OCI-LY1 (cell line): ENCODE measurements around the gene JUP.

Source experiments
- H2AFZ ChIP-seq: fragments of 200-600 bp; sonication (generic), shearing (Covaris generic); 2 replicates; pipeline ENCODE4 v1.6.0; 2014; ENCODE audit warnings: antibody characterized with exemption, mild to moderate bottlenecking, low read length
- H3F3A ChIP-seq: fragments of 200-600 bp; sonication (generic), shearing (Covaris generic); 2 replicates; pipeline ENCODE4 v1.6.0; 2014; ENCODE audit warnings: mild to moderate bottlenecking, antibody characterized with exemption, low read length, moderate library complexity; ENCODE audit not compliant: insufficient read depth
- H3K27ac ChIP-seq: fragments of 200-600 bp; sonication (generic); 2 replicates; pipeline ENCODE4 v1.5.1; 2014; ENCODE audit warnings: low read length, mixed run types, mild to moderate bottlenecking, low read depth; ENCODE audit not compliant: poor library complexity, severe bottlenecking
- H3K27me3 ChIP-seq: fragments of 200-600 bp; sonication (generic); 2 replicates; pipeline ENCODE4 v1.6.0; 2014; ENCODE audit warnings: antibody characterized with exemption, mild to moderate bottlenecking, low read length, moderate library complexity; ENCODE audit not compliant: insufficient read depth
- H3K36me3 ChIP-seq: fragments of 200-600 bp; sonication (generic); 2 replicates; pipeline ENCODE4 v1.6.1; 2014; ENCODE audit warnings: mild to moderate bottlenecking, antibody characterized with exemption, low read length, moderate library complexity, mixed read lengths; ENCODE audit not compliant: insufficient read depth
- H3K4me1 ChIP-seq: fragments of 200-600 bp; sonication (generic); 2 replicates; pipeline ENCODE4 v1.5.1; 2014; ENCODE audit warnings: mild to moderate bottlenecking, low read length, moderate library complexity; ENCODE audit not compliant: insufficient read depth, severe bottlenecking
- H3K4me2 ChIP-seq: fragments of 200-600 bp; sonication (generic), shearing (Covaris generic); 2 replicates; pipeline ENCODE4 v1.6.1; 2014; ENCODE audit warnings: low read length
- H3K4me3 ChIP-seq: fragments of 200-600 bp; sonication (generic); 2 replicates; pipeline ENCODE4 v1.5.1; 2014; ENCODE audit warnings: low read length, low read depth, mild to moderate bottlenecking, mixed read lengths; ENCODE audit not compliant: poor library complexity, severe bottlenecking
- H3K79me2 ChIP-seq: fragments of 200-600 bp; shearing (Covaris generic); 2 replicates; pipeline ENCODE4 v1.6.1; 2016; ENCODE audit warnings: mixed run types, low read length, mixed read lengths; ENCODE audit not compliant: insufficient read depth
- H3K9ac ChIP-seq: fragments of 200-600 bp; sonication (generic), shearing (Covaris generic); 2 replicates; pipeline ENCODE4 v1.6.1; 2014; ENCODE audit warnings: mild to moderate bottlenecking, low read length, mixed read lengths
- H3K9me2 ChIP-seq: fragments of 200-600 bp; sonication (generic), shearing (Covaris generic); 2 replicates; pipeline ENCODE4 v1.6.1; 2014; ENCODE audit warnings: low read depth, mild to moderate bottlenecking, low read length, mixed read lengths
- H3K9me3 ChIP-seq: fragments of 200-600 bp; shearing (Covaris generic); 2 replicates; pipeline ENCODE4 v1.6.1; 2014; ENCODE audit warnings: low read length, mixed read lengths
- H4K20me1 ChIP-seq: fragments of 200-600 bp; sonication (generic), shearing (Covaris generic); 2 replicates; pipeline ENCODE4 v1.6.0; 2016; ENCODE audit warnings: mild to moderate bottlenecking, low read length; ENCODE audit not compliant: insufficient read depth
- CTCF ChIP-seq: fragments of 200-600 bp; sonication (generic), shearing (Covaris generic); IDR thresholded peaks from 2 replicates; pipeline ENCODE4 v1.5.1; 2017; ENCODE audit warnings: mild to moderate bottlenecking, antibody characterized with exemption, low read length, moderate library complexity, mixed read lengths
- EZH2 ChIP-seq: fragments of 200-600 bp; sonication (generic), shearing (Covaris generic); IDR thresholded peaks from 2 replicates; pipeline ENCODE4 v1.8.0; 2017; ENCODE audit warnings: borderline replicate concordance, mixed run types, mild to moderate bottlenecking, antibody characterized with exemption, low read length, moderate library complexity, mixed read lengths

Gene JUP

GRCh38 chr17:41728056-41728455 lies 58.5 kb downstream of the JUP start:
- Histone ChIP-seq H3K79me2 (no peaks in the 10 kb centered on the region), H3K4me2 (no peak overlapping the region), H3K36me3 (no peaks in the 10 kb centered on the region), H3K9me3 (no peaks in the 10 kb centered on the region), H4K20me1 (no peaks in the 10 kb centered on the region), H3K9ac (no peak overlapping the region), H3K9me2 (no peaks in the 10 kb centered on the region), H3K4me3 (no peak overlapping the region), H2AFZ (no peak overlapping the region), H3K27ac (no peak overlapping the region), H3F3A (no peaks in the 10 kb centered on the region), H3K4me1 (no peaks in the 10 kb centered on the region), H3K27me3 (0 out of 2 replicates have a peak, but pooled peaks cover 7% of the 10 kb centered on the region)
- TF ChIP-seq EZH2 (no peak), CTCF (no peak)

DNA sequence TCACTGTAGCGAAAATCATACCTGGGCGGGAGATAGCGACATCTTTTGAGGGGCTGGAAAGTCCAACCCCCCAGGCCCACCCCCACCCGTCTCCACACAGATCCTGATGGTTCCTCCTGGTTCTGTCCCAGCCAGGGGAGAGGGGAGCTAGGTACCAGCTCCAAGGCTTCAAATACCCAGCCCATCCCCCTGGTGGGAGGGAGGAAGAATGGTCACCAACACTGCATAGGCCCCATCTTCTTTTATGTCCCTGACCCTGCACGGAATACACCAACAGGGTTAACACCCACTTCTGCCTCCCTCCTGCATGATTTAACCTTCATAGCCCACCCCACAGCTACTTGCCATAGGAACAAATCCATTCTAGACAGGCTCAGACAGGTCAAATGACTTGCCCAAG lies 61.4 kb downstream of the JUP start:
- Histone ChIP-seq H3K27me3 (0 out of 2 replicates have a peak, but pooled peaks cover 7% of the 10 kb centered on the region), H3K4me1 (no peaks in the 10 kb centered on the region), H3F3A (no peaks in the 10 kb centered on the region), H3K9me2 (no peaks in the 10 kb centered on the region), H3K4me3 (no peak overlapping the region), H4K20me1 (no peaks in the 10 kb centered on the region), H3K79me2 (no peaks in the 10 kb centered on the region), H3K36me3 (no peaks in the 10 kb centered on the region), H3K9ac (no peak overlapping the region), H2AFZ (no peak overlapping the region), H3K27ac (no peak overlapping the region), H3K9me3 (no peaks in the 10 kb centered on the region), H3K4me2 (no peak overlapping the region)
- TF ChIP-seq EZH2 (no peak), CTCF (no peak)

DNA sequence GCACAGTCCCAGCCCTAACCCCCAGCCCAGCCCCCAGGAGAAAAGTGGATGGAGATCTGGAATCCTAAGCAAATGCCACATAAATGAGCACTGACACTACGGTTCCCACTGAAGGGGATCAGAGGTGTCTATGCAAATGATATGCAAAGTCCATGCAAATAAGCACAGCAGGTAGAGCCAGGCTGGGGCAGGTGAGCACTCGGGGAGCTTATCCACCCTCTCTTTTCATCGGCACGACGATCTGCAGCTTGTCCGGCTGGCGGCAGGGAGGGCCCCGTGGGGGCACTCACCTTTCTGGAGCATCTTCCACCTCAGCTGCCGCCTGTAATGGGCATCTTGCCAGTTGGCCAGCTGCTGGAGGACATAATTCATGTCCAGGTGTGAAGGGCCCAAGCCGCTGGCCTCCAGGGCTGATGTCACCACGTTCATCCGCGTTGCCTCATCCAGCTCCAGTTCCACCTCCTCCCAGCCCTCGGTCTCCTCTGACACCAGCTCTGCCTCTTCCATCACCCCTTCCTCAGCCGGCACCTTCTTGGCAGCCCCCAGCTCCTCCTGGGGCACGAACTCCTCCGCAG lies 61.9 kb downstream of the JUP start:
- Histone ChIP-seq H3K9ac (no peak overlapping the region), H2AFZ (no peak overlapping the region), H3K4me3 (no peak overlapping the region), H3K4me2 (no peak overlapping the region), H3K27me3 (0 out of 2 replicates have a peak, but pooled peaks cover 7% of the 10 kb centered on the region), H4K20me1 (no peaks in the 10 kb centered on the region), H3K27ac (no peak overlapping the region), H3K4me1 (no peaks in the 10 kb centered on the region), H3F3A (no peaks in the 10 kb centered on the region), H3K79me2 (no peaks in the 10 kb centered on the region), H3K9me3 (no peaks in the 10 kb centered on the region), H3K9me2 (no peaks in the 10 kb centered on the region), H3K36me3 (no peaks in the 10 kb centered on the region)
- TF ChIP-seq CTCF (no peak), EZH2 (no peak)
